SIG-M5 (cell line): ENCODE data around the gene CEBPE.
"Not testable (repeated sequence)": the region's sequence is repeated elsewhere in the genome, so short reads cannot be mapped to it uniquely, and the experiment has no call there.

ENCODE experiments used
- DNase-seq: peaks from one replicate; lab custom pipeline; 2025; lab: John Stamatoyannopoulos, UW

CEBPE gene

GRCh38 chr14:23121361-23121771, 2.3 kb upstream of the CEBPE start:
- no peak for DNase-seq

GRCh38 chr14:23120541-23121251, 1.6 kb upstream of the CEBPE start:
- DNase-seq, result peak; percentile 18

- DNase-seq, result peak; percentile 55
Observed at GRCh38 chr14:23119363-23120327, 590 bp upstream of the CEBPE start.

- no peak for DNase-seq
Observed at GRCh38 chr14:23117371-23118020, 1.6 kb downstream of the CEBPE start.

- no peak for DNase-seq
Observed at GRCh38 chr14:23115918-23116317, 3.1 kb downstream of the CEBPE start.

GRCh38 chr14:23115039-23115731, 3.9 kb downstream of the CEBPE start:
- no peak for DNase-seq

- DNase-seq, result no peak
Observed at GRCh38 chr14:23114669-23115038, 4.4 kb downstream of the CEBPE start.

- no peak for DNase-seq
Observed at GRCh38 chr14:23114120-23114458, 5.0 kb downstream of the CEBPE start.

GRCh38 chr14:23113431-23114119, 5.5 kb downstream of the CEBPE start:
- peak; percentile 47 for DNase-seq

GRCh38 chr14:23112359-23113178, 6.5 kb downstream of the CEBPE start:
- DNase-seq, result peak; percentile 57

- no peak for DNase-seq
Observed at GRCh38 chr14:23110579-23111365, 8.3 kb downstream of the CEBPE start.

- no peak for DNase-seq
Observed at GRCh38 chr14:23109769-23110168, 9.3 kb downstream of the CEBPE start.

GRCh38 chr14:23108169-23108568, 10.9 kb downstream of the CEBPE start:
- not testable (repeated sequence) for DNase-seq

- DNase-seq, result not testable (repeated sequence)
Observed at GRCh38 chr14:23107620-23108019, 11.4 kb downstream of the CEBPE start.

- no peak for DNase-seq
Observed at GRCh38 chr14:23106747-23107045, 12.4 kb downstream of the CEBPE start.

GRCh38 chr14:23105348-23105824, 13.7 kb downstream of the CEBPE start:
- no peak for DNase-seq

- no peak for DNase-seq
Observed at GRCh38 chr14:23104591-23105347, 14.3 kb downstream of the CEBPE start, which contains the start of gene CIROP. Gene CIROP (minus strand): TSS chr14:23104989. CDS start chr14:23104920, 69 bp downstream.

GRCh38 chr14:23104070-23104590, 14.9 kb downstream of the CEBPE start:
- no peak for DNase-seq

GRCh38 chr14:23103581-23103980, 15.5 kb downstream of the CEBPE start:
- no peak for DNase-seq
